ENCODE results near the gene ACTL8.

ACTL8 gene

DNA sequence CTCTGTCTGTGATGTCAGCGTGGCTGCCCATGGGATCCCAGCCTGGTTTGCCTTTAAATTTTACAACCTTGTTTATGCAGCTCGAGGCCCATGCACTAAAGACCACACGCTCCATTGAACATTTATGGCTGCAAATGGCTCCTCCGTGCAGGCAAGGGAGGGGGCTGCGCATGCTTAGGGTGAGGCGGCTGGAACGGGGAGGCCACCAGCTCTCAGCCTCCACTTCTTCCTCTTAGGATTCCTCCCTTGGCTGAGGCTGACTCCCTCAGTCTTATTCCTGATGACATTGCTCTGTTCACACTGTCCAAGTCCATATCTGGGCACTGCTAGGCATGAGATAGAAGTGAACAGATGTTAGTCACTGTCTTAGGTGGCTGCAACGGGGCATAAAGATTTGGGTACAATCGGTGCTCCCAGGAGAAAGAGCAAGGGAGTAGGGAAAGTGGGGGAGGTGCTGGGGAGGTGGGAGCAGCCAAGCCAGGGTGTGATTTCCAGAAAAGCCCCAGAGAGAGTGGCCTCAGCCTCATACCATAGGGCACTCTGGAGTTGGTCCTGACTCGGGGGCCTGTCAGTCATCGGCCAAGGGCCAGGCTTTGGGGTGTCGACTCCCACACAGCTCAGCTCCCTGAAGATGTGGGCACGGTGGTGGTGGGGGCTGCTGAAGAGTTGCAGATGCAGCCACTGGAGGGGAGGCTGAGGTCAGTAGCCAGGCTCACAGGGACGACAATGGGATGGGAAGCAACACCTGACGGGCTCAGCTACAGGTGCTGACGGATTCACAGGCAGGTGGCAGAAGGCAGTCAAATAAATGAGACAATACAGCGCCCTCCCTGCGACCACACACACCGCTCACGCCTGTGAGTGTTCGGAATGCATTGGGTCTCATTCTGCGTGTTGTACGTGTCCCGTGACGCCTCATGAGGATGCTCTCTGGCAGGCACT is 37.3 kb upstream of the ACTL8 start:
- TF ChIP-seq, protein P1, sequence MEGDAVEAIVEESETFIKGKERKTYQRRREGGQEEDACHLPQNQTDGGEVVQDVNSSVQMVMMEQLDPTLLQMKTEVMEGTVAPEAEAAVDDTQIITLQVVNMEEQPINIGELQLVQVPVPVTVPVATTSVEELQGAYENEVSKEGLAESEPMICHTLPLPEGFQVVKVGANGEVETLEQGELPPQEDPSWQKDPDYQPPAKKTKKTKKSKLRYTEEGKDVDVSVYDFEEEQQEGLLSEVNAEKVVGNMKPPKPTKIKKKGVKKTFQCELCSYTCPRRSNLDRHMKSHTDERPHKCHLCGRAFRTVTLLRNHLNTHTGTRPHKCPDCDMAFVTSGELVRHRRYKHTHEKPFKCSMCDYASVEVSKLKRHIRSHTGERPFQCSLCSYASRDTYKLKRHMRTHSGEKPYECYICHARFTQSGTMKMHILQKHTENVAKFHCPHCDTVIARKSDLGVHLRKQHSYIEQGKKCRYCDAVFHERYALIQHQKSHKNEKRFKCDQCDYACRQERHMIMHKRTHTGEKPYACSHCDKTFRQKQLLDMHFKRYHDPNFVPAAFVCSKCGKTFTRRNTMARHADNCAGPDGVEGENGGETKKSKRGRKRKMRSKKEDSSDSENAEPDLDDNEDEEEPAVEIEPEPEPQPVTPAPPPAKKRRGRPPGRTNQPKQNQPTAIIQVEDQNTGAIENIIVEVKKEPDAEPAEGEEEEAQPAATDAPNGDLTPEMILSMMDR (conservative IDR thresholded peaks at IDR 0.05; ENCODE audit: low read depth, low read length): no peak
- no peak overlapping the region for H3K4me3 ChIP-seq (ENCODE audit: low read length)
- no peak for DNase-seq (ENCODE audit: low read depth)

DNA sequence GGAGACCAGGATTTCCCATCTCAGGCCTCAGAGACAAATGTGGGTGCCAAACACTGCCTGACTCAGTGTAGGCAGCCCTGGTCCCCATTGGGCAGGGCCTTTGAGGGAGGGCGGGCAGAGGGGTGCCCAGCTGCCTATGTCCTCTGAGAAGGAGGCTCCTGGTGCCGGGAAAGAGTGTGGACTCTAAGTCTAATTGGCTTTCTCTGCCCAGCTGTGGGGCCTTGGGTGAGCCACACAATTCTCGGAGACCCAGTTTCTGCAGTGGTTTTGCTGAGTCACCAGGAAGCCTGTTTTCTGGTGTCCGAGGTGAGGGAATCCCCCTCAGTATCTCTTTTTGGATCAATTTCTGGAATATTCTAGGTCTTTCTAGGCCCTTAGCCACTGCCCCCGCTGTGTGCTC is 35.3 kb upstream of the ACTL8 start:
- DNase-seq (ENCODE audit: low read depth): no peak
- TF ChIP-seq, protein P1 (conservative IDR thresholded peaks at IDR 0.05; ENCODE audit: low read depth, low read length): no peak
- no peak overlapping the region for H3K4me3 ChIP-seq (ENCODE audit: low read length)

DNA sequence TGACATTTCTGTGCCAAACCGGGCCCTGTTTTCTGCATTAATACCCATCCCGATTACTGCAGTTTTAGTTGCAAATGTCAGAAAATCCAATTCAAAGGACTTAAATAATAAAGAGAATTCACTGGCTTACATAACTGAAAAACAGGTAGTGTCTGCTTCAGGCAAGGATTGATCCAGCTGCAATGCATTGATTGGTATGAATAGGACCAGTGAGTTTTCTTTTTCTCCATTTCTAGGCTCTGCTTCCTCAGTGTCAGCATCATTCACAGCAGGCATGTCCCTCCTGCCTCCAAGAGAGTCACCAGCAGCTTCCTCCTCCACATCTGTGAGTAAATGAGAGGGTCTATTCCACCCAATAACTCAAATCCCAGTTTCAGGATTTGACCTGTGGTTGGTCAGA is 33.7 kb upstream of the ACTL8 start:
- no peak for DNase-seq (ENCODE audit: low read depth)
- H3K4me3 ChIP-seq (ENCODE audit: low read length): no peak overlapping the region
- TF ChIP-seq, protein P1 (conservative IDR thresholded peaks at IDR 0.05; ENCODE audit: low read depth, low read length): no peak

DNA sequence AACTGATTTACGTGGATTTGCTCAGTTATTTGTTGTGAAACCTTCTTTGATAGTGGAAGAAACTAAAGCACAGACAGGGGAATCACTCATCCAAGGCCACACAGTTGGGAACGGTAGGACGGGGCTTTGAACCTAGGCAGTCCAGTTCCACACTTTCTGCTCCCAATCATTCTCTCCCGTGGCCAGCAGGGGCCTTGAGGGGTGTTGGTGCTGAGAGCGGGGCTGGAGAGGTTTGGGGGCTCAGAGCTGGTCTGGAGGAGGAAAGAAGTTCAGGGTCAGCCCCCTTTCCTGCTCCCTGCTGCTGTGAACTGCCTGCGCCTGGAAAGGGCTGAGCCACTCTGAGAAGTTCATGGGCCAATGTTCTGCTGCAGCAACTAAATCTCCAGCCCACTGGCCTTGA is 31.4 kb upstream of the ACTL8 start:
- TF ChIP-seq, protein P1 (conservative IDR thresholded peaks at IDR 0.05; ENCODE audit: low read depth, low read length): no peak
- H3K4me3 ChIP-seq (ENCODE audit: low read length): no peak overlapping the region
- no peak for DNase-seq (ENCODE audit: low read depth)

DNA sequence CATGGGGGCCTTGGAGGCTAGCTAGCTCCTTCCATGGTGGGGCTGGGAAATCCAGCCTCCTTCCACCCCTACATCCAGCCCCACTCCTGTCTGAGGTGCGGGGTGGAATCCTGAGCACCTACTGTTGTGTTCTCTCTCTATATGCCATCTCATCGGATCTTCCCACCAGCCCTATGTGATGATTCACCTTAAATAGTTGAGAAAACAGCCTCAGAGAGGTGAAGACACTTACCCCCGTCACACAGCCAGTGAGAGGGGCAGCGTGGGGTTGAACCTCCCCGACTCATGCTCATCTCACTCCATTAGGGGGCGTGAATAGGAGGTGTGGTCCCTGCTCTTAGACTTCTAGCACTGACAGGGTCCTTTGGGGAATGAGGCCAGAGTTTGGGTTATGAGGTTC is 31.0 kb upstream of the ACTL8 start:
- no peak for DNase-seq (ENCODE audit: low read depth)
- H3K4me3 ChIP-seq (ENCODE audit: low read length): no peak overlapping the region
- TF ChIP-seq, protein P1 (conservative IDR thresholded peaks at IDR 0.05; ENCODE audit: low read depth, low read length): no peak

- no peak for DNase-seq (ENCODE audit: low read depth)
- TF ChIP-seq, protein P1 (conservative IDR thresholded peaks at IDR 0.05; ENCODE audit: low read depth, low read length): no peak
- no peak overlapping the region for H3K4me3 ChIP-seq (ENCODE audit: low read length)
Measured at GRCh38 chr1:17725084-17725719, 29.9 kb upstream of the ACTL8 start.

All from retinal pigment epithelial cell (primary cell).